ENCODE data around the gene CNPY1. TPM values are rescaled to one million over a fixed set of nuclear protein-coding genes. Genes with fewer than 3 reads are reported as not detected.

Gene CNPY1
- total RNA-seq, 4 donors from 2014 or later: not detected

DNA sequence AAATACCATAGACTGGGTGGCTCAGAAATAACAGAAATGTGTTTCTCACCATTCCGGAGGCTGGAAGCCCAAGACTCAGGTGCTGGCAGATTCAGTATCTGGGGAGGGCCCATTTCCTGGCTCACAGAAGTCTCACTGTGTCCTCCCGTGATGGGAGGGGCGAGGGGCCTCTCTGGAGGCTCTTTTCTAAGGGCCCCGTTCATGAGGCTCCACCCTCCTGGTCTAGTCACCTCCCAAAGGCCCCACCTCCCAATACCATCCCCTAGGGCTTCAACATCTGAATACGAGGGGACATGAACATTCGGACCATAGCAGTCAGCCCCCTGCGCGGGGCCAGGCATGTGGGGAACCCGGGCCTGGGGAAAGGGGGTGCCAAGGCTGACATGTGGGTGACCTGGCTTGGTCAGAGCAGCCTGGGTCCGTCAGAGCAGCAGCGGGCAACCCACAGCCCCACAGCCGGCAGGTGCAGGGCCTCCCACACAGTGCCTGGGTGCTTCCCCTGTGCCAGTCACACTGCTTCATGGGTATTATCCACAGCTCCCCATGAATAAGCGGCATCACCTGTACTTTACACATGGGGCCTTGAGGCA, 13.3 kb upstream of the CNPY1 start:
- Histone ChIP-seq H3K27ac (no peak overlapping the region), H3K9me3 (no peaks in the 10 kb centered on the region), H3K4me1 (no peaks in the 10 kb centered on the region), H3K27me3 (peaks cover 68% of the 10 kb centered on the region), H3K4me3 (no peak overlapping the region), H3K36me3 (no peaks in the 10 kb centered on the region)
- TF ChIP-seq EP300 (IDR thresholded peaks at IDR 0.05) (no peak), POLR2AphosphoS5 (IDR thresholded peaks at IDR 0.05) (no peak), CTCF (IDR thresholded peaks at IDR 0.05) (no peak), POLR2A (IDR thresholded peaks at IDR 0.05) (no peak)
- no peak for ATAC-seq
- 67 to 88% methylated on average over 3 of the region's 13 CpGs for WGBS, 2 donors (ENCODE audit: low coverage in 1 of 2)

DNA sequence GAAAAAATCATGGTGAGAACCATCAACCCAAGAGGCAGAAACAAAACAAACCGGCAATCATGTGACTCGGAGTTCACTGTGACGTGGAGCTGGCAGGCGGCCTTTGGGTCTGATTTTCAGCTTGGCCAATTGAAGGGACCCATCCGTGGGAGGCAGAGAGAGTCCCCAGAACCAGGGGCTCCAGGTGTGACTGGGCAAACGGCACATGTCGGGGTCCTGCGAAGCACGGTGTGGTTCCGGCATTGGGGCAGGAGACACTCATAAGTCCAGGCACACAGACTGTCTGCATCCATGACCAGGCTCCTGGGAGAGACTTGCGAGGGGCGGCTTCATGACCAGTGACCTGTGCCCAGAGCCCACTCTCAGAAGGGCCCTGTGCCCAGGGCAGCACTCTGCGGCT, 12.6 kb upstream of the CNPY1 start:
- H3K9me3 ChIP-seq: peaks cover 0 to 6% (median 0%) of the 10 kb centered on the region in 3 donors
- H3K36me3 ChIP-seq: no peaks in the 10 kb centered on the region
- no peak for TF ChIP-seq EP300 (IDR thresholded peaks at IDR 0.05)
- no peak for TF ChIP-seq CTCF (IDR thresholded peaks at IDR 0.05)
- TF ChIP-seq POLR2A (IDR thresholded peaks at IDR 0.05): no peak
- TF ChIP-seq POLR2AphosphoS5 (IDR thresholded peaks at IDR 0.05): no peak
- H3K27me3 ChIP-seq: peaks cover 74% of the 10 kb centered on the region
- H3K27ac ChIP-seq: no peak overlapping the region
- WGBS, 2 donors (ENCODE audit: low coverage in 1 of 2): 60% methylated on average over 1 of the region's 13 CpGs; no CpG with 5 or more reads in 1 of the 2 donors
- H3K4me1 ChIP-seq: no peaks in the 10 kb centered on the region
- no peak for ATAC-seq
- no peak overlapping the region for H3K4me3 ChIP-seq

GRCh38 chr7:155558351-155558750, 12.0 kb upstream of the CNPY1 start:
- H3K27ac ChIP-seq: no peak overlapping the region
- no peak overlapping the region for H3K4me3 ChIP-seq
- ATAC-seq: no peak
- no peaks in the 10 kb centered on the region for H3K4me1 ChIP-seq
- H3K9me3 ChIP-seq: peaks cover 0 to 12% (median 0%) of the 10 kb centered on the region in 3 donors
- no peaks in the 10 kb centered on the region for H3K36me3 ChIP-seq
- peaks cover 74% of the 10 kb centered on the region for H3K27me3 ChIP-seq
- TF ChIP-seq EP300 (IDR thresholded peaks at IDR 0.05): no peak
- WGBS, 2 donors (ENCODE audit: low coverage in 1 of 2): 87% methylated on average over 6 of the region's 8 CpGs; no CpG with 5 or more reads in 1 of the 2 donors

- no peak for TF ChIP-seq POLR2AphosphoS5 (IDR thresholded peaks at IDR 0.05)
- no peak for TF ChIP-seq EP300 (IDR thresholded peaks at IDR 0.05)
- no peak for TF ChIP-seq POLR2A (IDR thresholded peaks at IDR 0.05)
- TF ChIP-seq CTCF (IDR thresholded peaks at IDR 0.05): no peak
- no peak for ATAC-seq
- Histone ChIP-seq H3K36me3 (no peaks in the 10 kb centered on the region), H3K4me1 (no peaks in the 10 kb centered on the region), H3K9me3 (peaks cover 0 to 16% (median 0%) of the 10 kb centered on the region in 3 donors), H3K4me3 (no peak overlapping the region), H3K27ac (no peak overlapping the region), H3K27me3 (peaks cover 74% of the 10 kb centered on the region)
- 75% methylated on average over 2 of the region's 10 CpGs; no CpG with 5 or more reads in 1 of the 2 donors for WGBS, 2 donors (ENCODE audit: low coverage in 1 of 2)
Measured at GRCh38 chr7:155557778-155558177, 11.4 kb upstream of the CNPY1 start.

DNA sequence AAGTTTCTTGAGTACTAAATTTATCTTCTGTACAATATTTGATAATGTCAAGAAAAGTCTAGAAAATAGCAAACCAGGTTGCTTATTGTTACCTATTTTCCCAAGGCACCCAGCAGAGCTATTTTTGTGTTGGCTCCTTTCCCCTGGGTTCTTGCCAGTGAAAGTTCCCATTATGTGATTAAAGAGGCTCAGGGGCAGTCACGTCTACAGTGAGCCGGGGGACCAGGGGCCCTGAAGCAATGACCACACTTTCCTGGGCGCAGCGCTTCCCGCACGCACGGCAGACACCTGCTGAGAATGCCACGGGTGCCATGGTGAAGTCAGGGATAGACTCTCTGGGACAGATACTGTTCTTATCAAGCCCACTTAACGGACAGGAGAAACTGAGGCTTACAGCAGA, 10.4 kb upstream of the CNPY1 start:
- no peak for ATAC-seq
- peaks cover 74% of the 10 kb centered on the region for H3K27me3 ChIP-seq
- H3K4me3 ChIP-seq: no peak overlapping the region
- TF ChIP-seq EP300 (IDR thresholded peaks at IDR 0.05): no peak
- no peaks in the 10 kb centered on the region for H3K4me1 ChIP-seq
- H3K36me3 ChIP-seq: no peaks in the 10 kb centered on the region
- H3K9me3 ChIP-seq: peaks cover 0 to 22% (median 0%) of the 10 kb centered on the region in 3 donors
- 81% methylated on average over 3 of the region's 9 CpGs; no CpG with 5 or more reads in 1 of the 2 donors for WGBS, 2 donors (ENCODE audit: low coverage in 1 of 2)
- H3K27ac ChIP-seq: no peak overlapping the region

DNA sequence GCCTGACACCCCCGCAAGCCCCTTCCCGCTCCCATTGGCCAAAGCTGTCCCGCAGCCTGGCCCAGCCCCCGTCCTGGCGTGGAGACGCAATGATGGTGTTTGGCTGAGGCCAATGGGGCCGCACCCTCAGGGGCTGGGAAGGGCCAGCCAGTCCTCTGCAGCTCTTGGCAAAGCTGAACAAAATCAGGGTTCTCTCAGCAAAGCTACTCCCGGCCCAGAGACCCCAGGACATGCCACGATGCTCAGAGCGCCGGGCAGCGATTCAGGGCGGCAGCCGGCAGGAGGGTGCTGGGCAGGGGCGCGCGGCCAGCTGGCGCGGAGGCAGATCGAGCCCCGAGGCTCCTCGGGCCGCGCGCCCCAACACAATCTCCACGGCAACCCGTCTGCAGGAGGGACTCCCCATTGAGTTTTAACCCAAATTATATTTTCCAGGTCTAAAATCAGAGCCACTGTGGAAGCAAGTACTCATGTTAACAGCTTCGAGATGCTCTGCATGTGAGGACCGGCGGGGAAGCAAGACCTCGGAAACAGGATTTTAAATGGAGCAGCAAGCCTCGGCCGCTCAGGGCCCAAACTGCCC, 8.8 kb upstream of the CNPY1 start:
- peaks cover 0 to 22% (median 0%) of the 10 kb centered on the region in 3 donors for H3K9me3 ChIP-seq
- TF ChIP-seq EP300 (IDR thresholded peaks at IDR 0.05) (no peak), CTCF (IDR thresholded peaks at IDR 0.05) (no peak), POLR2AphosphoS5 (IDR thresholded peaks at IDR 0.05) (no peak), POLR2A (IDR thresholded peaks at IDR 0.05) (no peak)
- no peak overlapping the region for H3K27ac ChIP-seq
- no peaks in the 10 kb centered on the region for H3K36me3 ChIP-seq
- no peak overlapping the region for H3K4me3 ChIP-seq
- WGBS, 2 donors (ENCODE audit: low coverage in 1 of 2): 74% methylated on average over 6 of the region's 33 CpGs; no CpG with 5 or more reads in 1 of the 2 donors
- no peak for ATAC-seq
- H3K4me1 ChIP-seq: no peaks in the 10 kb centered on the region
- H3K27me3 ChIP-seq: peaks cover 67% of the 10 kb centered on the region
